Mammary epithelial cell (primary cell): ENCODE data around the gene CCDC93.

Source experiments
- EZH2 ChIP-seq: IDR thresholded peaks from 2 replicates; pipeline ENCODE4 v1.6.1; 2012; ENCODE audit warnings: low read length, inconsistent platforms, borderline replicate concordance
- TF ChIP-seq, protein P1 (sequence below), 2 donors: IDR thresholded peaks in 1 of 2; conservative IDR thresholded peaks in 1 of 2; 2 replicates each; pipeline ENCODE4 v1.5.1; 2011 to 2012; ENCODE audit warnings: inconsistent platforms in 2 of 2, low read length in 2 of 2, mild to moderate bottlenecking in 2 of 2, control low read depth in 1 of 2, low read depth in 1 of 2; ENCODE audit not compliant: insufficient read depth in 1 of 2; ENCODE audit errors: extremely low read depth in 1 of 2

DNA sequence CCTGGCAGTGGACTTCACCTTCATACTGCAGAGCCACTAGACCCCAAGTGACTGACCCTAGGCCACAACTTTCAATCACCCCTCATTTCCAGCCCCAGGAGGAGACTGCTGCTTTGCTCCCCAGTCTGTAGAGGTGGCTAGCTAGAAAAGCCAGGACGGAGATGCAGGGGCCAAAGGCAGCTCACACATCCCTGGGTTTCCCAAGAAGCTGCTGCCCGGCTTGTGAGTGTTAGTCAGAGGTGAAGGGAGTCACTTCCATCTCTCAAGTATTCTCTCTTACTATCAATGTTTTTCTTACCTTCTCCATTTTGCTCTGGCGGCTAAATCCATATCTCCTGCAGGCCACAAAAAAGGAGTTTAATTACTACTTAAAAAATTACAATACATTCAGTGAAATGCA, 36.2 kb downstream of the CCDC93 start:
- TF ChIP-seq, protein P1, sequence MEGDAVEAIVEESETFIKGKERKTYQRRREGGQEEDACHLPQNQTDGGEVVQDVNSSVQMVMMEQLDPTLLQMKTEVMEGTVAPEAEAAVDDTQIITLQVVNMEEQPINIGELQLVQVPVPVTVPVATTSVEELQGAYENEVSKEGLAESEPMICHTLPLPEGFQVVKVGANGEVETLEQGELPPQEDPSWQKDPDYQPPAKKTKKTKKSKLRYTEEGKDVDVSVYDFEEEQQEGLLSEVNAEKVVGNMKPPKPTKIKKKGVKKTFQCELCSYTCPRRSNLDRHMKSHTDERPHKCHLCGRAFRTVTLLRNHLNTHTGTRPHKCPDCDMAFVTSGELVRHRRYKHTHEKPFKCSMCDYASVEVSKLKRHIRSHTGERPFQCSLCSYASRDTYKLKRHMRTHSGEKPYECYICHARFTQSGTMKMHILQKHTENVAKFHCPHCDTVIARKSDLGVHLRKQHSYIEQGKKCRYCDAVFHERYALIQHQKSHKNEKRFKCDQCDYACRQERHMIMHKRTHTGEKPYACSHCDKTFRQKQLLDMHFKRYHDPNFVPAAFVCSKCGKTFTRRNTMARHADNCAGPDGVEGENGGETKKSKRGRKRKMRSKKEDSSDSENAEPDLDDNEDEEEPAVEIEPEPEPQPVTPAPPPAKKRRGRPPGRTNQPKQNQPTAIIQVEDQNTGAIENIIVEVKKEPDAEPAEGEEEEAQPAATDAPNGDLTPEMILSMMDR (conservative IDR thresholded peaks at IDR 0.05 in 1 of 2, IDR thresholded peaks at IDR 0.05 in 1 of 2; ENCODE audit: extremely low read depth in 1 of 2, insufficient read depth in 1 of 2, low read depth in 1 of 2, low read length in 2 of 2): no peak
- TF ChIP-seq EZH2: no peak
